B cell (primary cell): ENCODE data around the gene LSG1. TPM values are rescaled to one million over a fixed set of nuclear protein-coding genes. Genes with fewer than 3 reads are reported as not detected.

ENCODE experiments used
- ATAC-seq: fragments of 200-7000 bp; cut with Tn5 transposase; one replicate; pipeline ENCODE4 v1.10.0; 2021; ENCODE audit warnings: low read depth, mild to moderate bottlenecking, moderate number of reproducible peaks, moderate library complexity
- CTCF ChIA-PET: fragments of 350-600 bp; sonication (Branson Sonifier 250); formaldehyde crosslinking; loops from one replicate; lab custom pipeline; 2021; ENCODE audit warnings: antibody characterized with exemption, inconsistent platforms; lab: Charles Lee
- POLR2A ChIA-PET: fragments of 350-600 bp; sonication (Branson Sonifier 250); formaldehyde crosslinking; loops from one replicate; lab custom pipeline; 2021; ENCODE audit warnings: antibody characterized with exemption; lab: Charles Lee
- DNase-seq: peaks from one replicate; pipeline ENCODE4 v3.0.0; 2013
- H2AFZ ChIP-seq: 2 replicates; pipeline ENCODE4 v1.6.1; 2012; ENCODE audit warnings: mild to moderate bottlenecking, low read depth, low read length; ENCODE audit not compliant: insufficient read depth, poor library complexity, severe bottlenecking
- H3K27ac ChIP-seq, 2 donors: 1 replicate in 1 of 2; 2 replicates in 1 of 2; pipeline ENCODE4 v1.5.1; 2012 to 2013; ENCODE audit warnings: low read length in 2 of 2, mild to moderate bottlenecking in 2 of 2, moderate library complexity in 1 of 2
- H3K27me3 ChIP-seq, 4 experiments: fragments of 200-600 bp in 1 of 4; sonication (generic) in 1 of 4; replicated peaks in 1 of 4; 1 replicate in 2 of 4; 2 replicates in 2 of 4; pipeline versions ENCODE4 v1.6.1 to v1.7.0; 2013 to 2016; ENCODE audit warnings: low read length in 3 of 4, mild to moderate bottlenecking in 2 of 4, mixed read lengths in 1 of 4, moderate library complexity in 1 of 4; ENCODE audit not compliant: insufficient read depth in 4 of 4, control insufficient read depth in 3 of 4; ENCODE audit errors: control extremely low read depth in 1 of 4
- H3K36me3 ChIP-seq, 2 experiments: replicated peaks in 1 of 2; 1 replicate in 1 of 2; 2 replicates in 1 of 2; pipeline versions ENCODE4 v1.6.1 to v1.7.1; 2013; ENCODE audit warnings: low read length in 1 of 2; ENCODE audit not compliant: insufficient read depth in 2 of 2, control insufficient read depth in 1 of 2; ENCODE audit errors: control extremely low read depth in 1 of 2, extremely low read depth in 1 of 2
- H3K4me1 ChIP-seq, 2 donors: fragments of 200-600 bp in 1 of 2; sonication (generic) in 1 of 2; 1 replicate in 1 of 2; 2 replicates in 1 of 2; pipeline versions ENCODE4 v1.5.1 to v1.6.1; 2013 to 2017; ENCODE audit warnings: low read length in 2 of 2; ENCODE audit not compliant: control insufficient read depth in 2 of 2, insufficient read depth in 2 of 2
- H3K4me2 ChIP-seq: replicated peaks from 2 replicates; pipeline ENCODE3; 2012; ENCODE audit warnings: mild to moderate bottlenecking, low read depth, low read length; ENCODE audit not compliant: poor library complexity, severe bottlenecking
- H3K4me3 ChIP-seq, 5 experiments: fragments of 200-600 bp in 1 of 5; sonication (generic) in 1 of 5; 1 replicate in 3 of 5; 2 replicates in 2 of 5; pipeline versions ENCODE4 v1.5.1 to v1.7.0; 2011 to 2016; ENCODE audit warnings: low read length in 4 of 5, mild to moderate bottlenecking in 4 of 5, low read depth in 2 of 5, control low read depth in 1 of 5, moderate library complexity in 1 of 5; ENCODE audit not compliant: insufficient read depth in 1 of 5; ENCODE audit errors: control extremely low read depth in 1 of 5, extremely low read depth in 1 of 5
- H3K79me2 ChIP-seq: fragments of 200-600 bp; sonication (generic); one replicate; pipeline ENCODE4 v1.6.0; 2016; ENCODE audit warnings: low read length; ENCODE audit not compliant: control insufficient read depth, insufficient read depth
- H3K9ac ChIP-seq: fragments of 200-600 bp; sonication (generic); 2 replicates; pipeline ENCODE4 v1.6.1; 2017; ENCODE audit warnings: mild to moderate bottlenecking, low read length, moderate library complexity
- H3K9me3 ChIP-seq, 3 donors: one replicate each; pipeline versions ENCODE4 v1.6.1 to v1.7.1; 2013; ENCODE audit warnings: low read length in 2 of 3; ENCODE audit not compliant: control insufficient read depth in 2 of 3, insufficient read depth in 1 of 3; ENCODE audit errors: control extremely low read depth in 1 of 3
- H4K20me1 ChIP-seq: 2 replicates; pipeline ENCODE4 v1.6.0; 2012; ENCODE audit warnings: mild to moderate bottlenecking, low read length; ENCODE audit not compliant: insufficient read depth, control insufficient read depth, poor library complexity, severe bottlenecking
- H3K27ac Mint-ChIP-seq: one replicate; pipeline ENCODE4 v1.8.0; 2021; ENCODE audit warnings: mixed read lengths
- H3K27me3 Mint-ChIP-seq: one replicate; pipeline ENCODE4 v1.8.0; 2021; ENCODE audit warnings: mixed read lengths
- H3K4me1 Mint-ChIP-seq: one replicate; pipeline ENCODE4 v1.8.0; 2021; ENCODE audit warnings: mixed read lengths
- H3K4me3 Mint-ChIP-seq: one replicate; pipeline ENCODE4 v1.8.0; 2021; ENCODE audit warnings: mixed read lengths
- H3K9me3 Mint-ChIP-seq: one replicate; pipeline ENCODE4 v1.8.0; 2022; ENCODE audit warnings: mixed read lengths; ENCODE audit not compliant: insufficient read depth
- EZH2 ChIP-seq: IDR thresholded peaks from 2 replicates; pipeline ENCODE4 v1.6.1; 2012; ENCODE audit warnings: borderline replicate concordance, low read depth, mild to moderate bottlenecking, moderate library complexity, low read length; ENCODE audit not compliant: insufficient read depth, poor library complexity, severe bottlenecking
- WGBS: methylation state at CpG from one replicate; pipeline ENCODE4 v1.1.5; 2013; ENCODE audit warnings: missing lambda C conversion rate; ENCODE audit not compliant: insufficient coverage; 5-methylcytosine and 5-hydroxymethylcytosine counted together
- intact Hi-C: fragments of 100-400 bp; cut with micrococcal nuclease; formaldehyde crosslinking; loops from one replicate; pipeline ENCODE4 v1.10.0; 2022
- polyA plus RNA-seq: library from polyadenylated mRNA; depleted of rRNA; stranded (reverse); fragments of >200 nt; gene quantifications from 2 replicates; pipeline ENCODE4 v1.2.3, GENCODE V29; 2012
- total RNA-seq, 2 donors: library from RNA; stranded (reverse); fragments of 120-200 nt in 1 of 2; gene quantifications; 1 replicate in 1 of 2; 2 replicates in 1 of 2; pipeline versions ENCODE4 v1.2.3 to v1.2.4, GENCODE V29; 2013 to 2022
- TF ChIP-seq, protein P1 (sequence below): fragments of 200-600 bp; IDR thresholded peaks from one replicate; pipeline ENCODE4 v1.8.0; 2022; ENCODE audit warnings: antibody characterized with exemption, mild to moderate bottlenecking

The LSG1 gene
- total and polyA plus RNA-seq, 2 donors (not counting 1 experiment from before 2014, with no cell fraction given) = 29.4 to 54.6 TPM

DNA sequence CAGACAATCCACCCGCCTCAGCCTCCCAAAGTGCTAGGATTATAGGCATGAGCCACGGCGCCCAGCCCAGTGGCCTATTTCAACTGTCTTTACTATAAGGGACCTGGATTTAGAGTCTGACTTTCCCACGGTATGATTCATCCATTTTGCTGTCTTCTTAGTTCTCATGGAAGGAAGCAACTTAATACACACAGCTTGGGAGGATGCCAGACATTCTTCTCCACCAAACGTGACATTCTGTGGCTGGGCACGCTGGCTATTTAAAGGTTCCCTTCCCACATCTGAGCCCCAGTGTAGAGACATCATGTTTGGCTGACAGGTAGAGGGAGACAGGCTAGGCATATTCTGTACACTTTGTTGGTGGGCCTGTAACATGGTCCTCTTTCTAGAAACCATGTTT lies 39.9 kb upstream of the LSG1 start:
- no peaks in the 10 kb centered on the region for H4K20me1 ChIP-seq
- H3K27me3 ChIP-seq = peaks cover 0 to 3% (median 0%) of the 10 kb centered on the region in 4 experiments
- no peaks in the 10 kb centered on the region for H3K36me3 ChIP-seq
- no peak overlapping the region for H2AFZ ChIP-seq
- no peaks in the 10 kb centered on the region for H3K79me2 ChIP-seq
- DNase-seq = no peak
- Mint-ChIP-seq H3K27ac (no peak overlapping the region), H3K27me3 (peaks cover 5% of the 10 kb centered on the region), H3K4me3 (no peak overlapping the region), H3K4me1 (no peaks in the 10 kb centered on the region), H3K9me3 (no peaks in the 10 kb centered on the region)
- no peak overlapping the region for H3K9ac ChIP-seq
- no peak for ATAC-seq
- no peak overlapping the region for H3K4me3 ChIP-seq
- no peak overlapping the region for H3K4me2 ChIP-seq
- H3K27ac ChIP-seq = no peak overlapping the region
- intact Hi-C loops = no loop called here
- CTCF ChIA-PET = no interaction called here
- H3K4me1 ChIP-seq = no peaks in the 10 kb centered on the region
- H3K9me3 ChIP-seq = peaks cover 0 to 7% (median 4%) of the 10 kb centered on the region in 3 donors
- POLR2A ChIA-PET = no interaction called here
- TF ChIP-seq, protein P1, sequence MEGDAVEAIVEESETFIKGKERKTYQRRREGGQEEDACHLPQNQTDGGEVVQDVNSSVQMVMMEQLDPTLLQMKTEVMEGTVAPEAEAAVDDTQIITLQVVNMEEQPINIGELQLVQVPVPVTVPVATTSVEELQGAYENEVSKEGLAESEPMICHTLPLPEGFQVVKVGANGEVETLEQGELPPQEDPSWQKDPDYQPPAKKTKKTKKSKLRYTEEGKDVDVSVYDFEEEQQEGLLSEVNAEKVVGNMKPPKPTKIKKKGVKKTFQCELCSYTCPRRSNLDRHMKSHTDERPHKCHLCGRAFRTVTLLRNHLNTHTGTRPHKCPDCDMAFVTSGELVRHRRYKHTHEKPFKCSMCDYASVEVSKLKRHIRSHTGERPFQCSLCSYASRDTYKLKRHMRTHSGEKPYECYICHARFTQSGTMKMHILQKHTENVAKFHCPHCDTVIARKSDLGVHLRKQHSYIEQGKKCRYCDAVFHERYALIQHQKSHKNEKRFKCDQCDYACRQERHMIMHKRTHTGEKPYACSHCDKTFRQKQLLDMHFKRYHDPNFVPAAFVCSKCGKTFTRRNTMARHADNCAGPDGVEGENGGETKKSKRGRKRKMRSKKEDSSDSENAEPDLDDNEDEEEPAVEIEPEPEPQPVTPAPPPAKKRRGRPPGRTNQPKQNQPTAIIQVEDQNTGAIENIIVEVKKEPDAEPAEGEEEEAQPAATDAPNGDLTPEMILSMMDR = no peak
- no peak for TF ChIP-seq EZH2
- WGBS = 100% methylated on average over 3 of the region's 6 CpGs

DNA sequence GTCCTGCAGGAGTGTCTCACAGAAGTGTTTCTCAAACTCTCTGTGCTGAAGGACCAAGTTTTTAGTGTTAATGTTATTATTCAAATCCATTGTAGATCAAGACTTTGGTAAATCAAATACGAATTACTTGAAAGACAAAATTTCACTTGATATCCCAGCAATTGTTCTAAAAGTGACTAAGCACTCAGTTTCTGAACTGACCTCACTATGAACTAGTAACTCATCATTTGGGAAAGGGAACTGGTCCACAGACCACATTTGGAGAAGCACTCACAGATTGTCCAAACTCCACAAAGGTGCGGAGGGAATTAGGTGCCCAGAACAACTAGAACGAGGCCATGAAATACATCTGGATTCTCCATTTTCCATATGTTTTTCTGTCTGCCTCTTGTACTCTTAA lies 39.3 kb upstream of the LSG1 start:
- H3K4me3 Mint-ChIP-seq = no peak overlapping the region
- Histone ChIP-seq H3K79me2 (no peaks in the 10 kb centered on the region), H3K4me3 (no peak overlapping the region), H2AFZ (no peak overlapping the region), H3K9me3 (peaks cover 0 to 7% (median 4%) of the 10 kb centered on the region in 3 donors), H3K36me3 (no peaks in the 10 kb centered on the region), H3K4me2 (no peak overlapping the region), H3K27me3 (peaks cover 0 to 3% (median 0%) of the 10 kb centered on the region in 4 experiments), H3K27ac (no peak overlapping the region), H3K4me1 (no peaks in the 10 kb centered on the region), H3K9ac (no peak overlapping the region), H4K20me1 (no peaks in the 10 kb centered on the region)
- 100% methylated on average over 3 of the region's 3 CpGs for WGBS
- no peaks in the 10 kb centered on the region for H3K4me1 Mint-ChIP-seq
- no peak for TF ChIP-seq EZH2
- TF ChIP-seq, protein P1 = no peak
- POLR2A ChIA-PET = no interaction called here
- no peak overlapping the region for H3K27ac Mint-ChIP-seq
- no peak for DNase-seq
- no peak for ATAC-seq
- intact Hi-C loops = no loop called here
- H3K9me3 Mint-ChIP-seq = no peaks in the 10 kb centered on the region
- CTCF ChIA-PET = no interaction called here
- peaks cover 5% of the 10 kb centered on the region for H3K27me3 Mint-ChIP-seq
